ENCODE measurements around the gene SIGLEC10. TPM values are rescaled to one million over a fixed set of nuclear protein-coding genes. Genes with fewer than 3 reads are reported as not detected.

Gene SIGLEC10
- total and polyA plus RNA-seq, 2 experiments from 2014 or later, result 0.47 TPM; not detected in 1

DNA sequence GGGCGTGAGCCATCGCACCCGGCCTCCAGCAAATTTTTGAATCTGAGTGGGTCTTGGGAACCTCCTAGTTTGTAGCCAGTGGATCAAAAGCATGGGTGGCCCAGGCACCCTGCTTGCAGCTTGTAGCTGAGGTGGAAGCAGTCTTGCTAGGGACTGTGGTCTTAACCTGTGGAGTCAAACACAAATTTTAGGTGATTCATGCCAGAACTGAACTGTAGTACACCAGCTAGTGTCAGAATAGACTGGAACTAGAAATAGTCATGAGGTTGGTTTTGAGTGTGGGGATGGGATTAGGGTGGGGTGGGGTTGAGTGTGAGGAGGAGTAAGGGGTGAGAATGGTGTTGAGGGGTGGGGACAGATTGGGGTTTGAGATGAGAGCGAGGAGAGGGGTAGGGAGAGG, 35.4 kb downstream of the SIGLEC10 start:
- Histone ChIP-seq H3K27me3 (ENCODE audit: insufficient read depth) (no peaks in the 10 kb centered on the region), H2AFZ (no peak overlapping the region), H3K9me2 (ENCODE audit: insufficient read depth) (no peaks in the 10 kb centered on the region), H3F3A (replicated peaks; ENCODE audit: low read depth) (no peaks in the 10 kb centered on the region), H3K4me3 (no peak overlapping the region), H4K20me1 (replicated peaks; ENCODE audit: insufficient read depth) (no peaks in the 10 kb centered on the region), H3K27ac (ENCODE audit: low read depth) (no peak overlapping the region), H3K36me3 (ENCODE audit: insufficient read depth) (peaks cover 5% of the 10 kb centered on the region; the same call in 1 of the 2 replicates), H3K4me2 (no peak overlapping the region), H3K79me2 (replicated peaks; ENCODE audit: insufficient read depth) (no peaks in the 10 kb centered on the region), H3K4me1 (ENCODE audit: insufficient read depth) (no peaks in the 10 kb centered on the region)
- Mint-ChIP-seq H3K4me3 (no peak overlapping the region), H3K36me3 (ENCODE audit: low read depth) (peaks cover 12% of the 10 kb centered on the region; the same call in 2 of the 3 replicates), H3K27ac (no peak overlapping the region), H3K4me1 (no peaks in the 10 kb centered on the region), H3K27me3 (ENCODE audit: insufficient read depth, low read depth, poor library complexity) (peaks cover 3% of the 10 kb centered on the region), H3K9me3 (peaks cover 28% of the 10 kb centered on the region)
- DNase-seq (ENCODE audit: low spot score) (no peak), ATAC-seq (no peak)
- TF ChIP-seq STAT1 (IDR thresholded peaks at IDR 0.05; ENCODE audit: unreplicated experiment) (no peak), ZNF331 (CRISPR knock-in tag; IDR thresholded peaks at IDR 0.05; ENCODE audit: low read depth) (no peak), NANOG (IDR thresholded peaks at IDR 0.05; ENCODE audit: borderline replicate concordance) (no peak)

GRCh38 chr19:51380379-51380778, 37.1 kb downstream of the SIGLEC10 start:
- peaks cover 5% of the 10 kb centered on the region; the same call in 1 of the 2 replicates for H3K36me3 ChIP-seq (ENCODE audit: insufficient read depth)
- Mint-ChIP-seq H3K9me3 (peaks cover 28% of the 10 kb centered on the region), H3K4me3 (no peak overlapping the region), H3K4me1 (no peaks in the 10 kb centered on the region), H3K36me3 (ENCODE audit: low read depth) (peaks cover 12% of the 10 kb centered on the region; the same call in 2 of the 3 replicates), H3K27me3 (ENCODE audit: insufficient read depth, low read depth, poor library complexity) (peaks cover 3% of the 10 kb centered on the region), H3K27ac (no peak overlapping the region)
- no peak overlapping the region for H3K4me2 ChIP-seq
- H3K79me2 ChIP-seq (replicated peaks; ENCODE audit: insufficient read depth), result no peaks in the 10 kb centered on the region
- DNase-seq (ENCODE audit: low spot score), result no peak
- TF ChIP-seq EZH2phosphoT487 (IDR thresholded peaks at IDR 0.05; ENCODE audit: unreplicated experiment), result no peak
- no peak overlapping the region for H2AFZ ChIP-seq
- H3K27ac ChIP-seq (ENCODE audit: low read depth), result no peak overlapping the region
- H3K4me3 ChIP-seq, result no peak overlapping the region
- H3F3A ChIP-seq (replicated peaks; ENCODE audit: low read depth), result no peaks in the 10 kb centered on the region
- no peaks in the 10 kb centered on the region for H3K4me1 ChIP-seq (ENCODE audit: insufficient read depth)
- no peaks in the 10 kb centered on the region for H3K9me2 ChIP-seq (ENCODE audit: insufficient read depth)
- H4K20me1 ChIP-seq (replicated peaks; ENCODE audit: insufficient read depth), result no peaks in the 10 kb centered on the region
- no peaks in the 10 kb centered on the region for H3K27me3 ChIP-seq (ENCODE audit: insufficient read depth)
- no peak for ATAC-seq

- H3K27me3 Mint-ChIP-seq (ENCODE audit: insufficient read depth, low read depth, poor library complexity), result peaks cover 8% of the 10 kb centered on the region
- H3K36me3 Mint-ChIP-seq (ENCODE audit: low read depth), result peaks cover 9% of the 10 kb centered on the region; the same call in 2 of the 3 replicates
- peaks cover 24% of the 10 kb centered on the region for H3K9me3 Mint-ChIP-seq
- Histone ChIP-seq H2AFZ (no peak overlapping the region), H3K4me2 (no peak overlapping the region), H3F3A (replicated peaks; ENCODE audit: low read depth) (no peaks in the 10 kb centered on the region), H3K4me1 (ENCODE audit: insufficient read depth) (no peaks in the 10 kb centered on the region), H4K20me1 (replicated peaks; ENCODE audit: insufficient read depth) (no peaks in the 10 kb centered on the region), H3K27ac (ENCODE audit: low read depth) (no peak overlapping the region), H3K27me3 (ENCODE audit: insufficient read depth) (no peaks in the 10 kb centered on the region), H3K79me2 (replicated peaks; ENCODE audit: insufficient read depth) (no peaks in the 10 kb centered on the region), H3K4me3 (no peak overlapping the region), H3K36me3 (ENCODE audit: insufficient read depth) (peaks cover 5% of the 10 kb centered on the region; the same call in 1 of the 2 replicates), H3K9me2 (ENCODE audit: insufficient read depth) (0 out of 2 replicates have a peak, but pooled peaks cover 2% of the 10 kb centered on the region)
- no peaks in the 10 kb centered on the region for H3K4me1 Mint-ChIP-seq
- H3K4me3 Mint-ChIP-seq, result no peak overlapping the region
- ATAC-seq (no peak), DNase-seq (ENCODE audit: low spot score) (no peak)
- H3K27ac Mint-ChIP-seq, result no peak overlapping the region
- TF ChIP-seq, protein P1, sequence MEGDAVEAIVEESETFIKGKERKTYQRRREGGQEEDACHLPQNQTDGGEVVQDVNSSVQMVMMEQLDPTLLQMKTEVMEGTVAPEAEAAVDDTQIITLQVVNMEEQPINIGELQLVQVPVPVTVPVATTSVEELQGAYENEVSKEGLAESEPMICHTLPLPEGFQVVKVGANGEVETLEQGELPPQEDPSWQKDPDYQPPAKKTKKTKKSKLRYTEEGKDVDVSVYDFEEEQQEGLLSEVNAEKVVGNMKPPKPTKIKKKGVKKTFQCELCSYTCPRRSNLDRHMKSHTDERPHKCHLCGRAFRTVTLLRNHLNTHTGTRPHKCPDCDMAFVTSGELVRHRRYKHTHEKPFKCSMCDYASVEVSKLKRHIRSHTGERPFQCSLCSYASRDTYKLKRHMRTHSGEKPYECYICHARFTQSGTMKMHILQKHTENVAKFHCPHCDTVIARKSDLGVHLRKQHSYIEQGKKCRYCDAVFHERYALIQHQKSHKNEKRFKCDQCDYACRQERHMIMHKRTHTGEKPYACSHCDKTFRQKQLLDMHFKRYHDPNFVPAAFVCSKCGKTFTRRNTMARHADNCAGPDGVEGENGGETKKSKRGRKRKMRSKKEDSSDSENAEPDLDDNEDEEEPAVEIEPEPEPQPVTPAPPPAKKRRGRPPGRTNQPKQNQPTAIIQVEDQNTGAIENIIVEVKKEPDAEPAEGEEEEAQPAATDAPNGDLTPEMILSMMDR (conservative IDR thresholded peaks at IDR 0.05; ENCODE audit: low read depth in 2 of 2), result no peak
- no peak for TF ChIP-seq STAT1 (IDR thresholded peaks at IDR 0.05; ENCODE audit: unreplicated experiment)
- TF ChIP-seq NANOG (IDR thresholded peaks at IDR 0.05; ENCODE audit: borderline replicate concordance), result no peak
- no peak for TF ChIP-seq ZNF331 (CRISPR knock-in tag; IDR thresholded peaks at IDR 0.05; ENCODE audit: low read depth)
- no peak for TF ChIP-seq EZH2 (IDR thresholded peaks at IDR 0.05; ENCODE audit: low read depth, unreplicated experiment)
- TF ChIP-seq, protein P2, sequence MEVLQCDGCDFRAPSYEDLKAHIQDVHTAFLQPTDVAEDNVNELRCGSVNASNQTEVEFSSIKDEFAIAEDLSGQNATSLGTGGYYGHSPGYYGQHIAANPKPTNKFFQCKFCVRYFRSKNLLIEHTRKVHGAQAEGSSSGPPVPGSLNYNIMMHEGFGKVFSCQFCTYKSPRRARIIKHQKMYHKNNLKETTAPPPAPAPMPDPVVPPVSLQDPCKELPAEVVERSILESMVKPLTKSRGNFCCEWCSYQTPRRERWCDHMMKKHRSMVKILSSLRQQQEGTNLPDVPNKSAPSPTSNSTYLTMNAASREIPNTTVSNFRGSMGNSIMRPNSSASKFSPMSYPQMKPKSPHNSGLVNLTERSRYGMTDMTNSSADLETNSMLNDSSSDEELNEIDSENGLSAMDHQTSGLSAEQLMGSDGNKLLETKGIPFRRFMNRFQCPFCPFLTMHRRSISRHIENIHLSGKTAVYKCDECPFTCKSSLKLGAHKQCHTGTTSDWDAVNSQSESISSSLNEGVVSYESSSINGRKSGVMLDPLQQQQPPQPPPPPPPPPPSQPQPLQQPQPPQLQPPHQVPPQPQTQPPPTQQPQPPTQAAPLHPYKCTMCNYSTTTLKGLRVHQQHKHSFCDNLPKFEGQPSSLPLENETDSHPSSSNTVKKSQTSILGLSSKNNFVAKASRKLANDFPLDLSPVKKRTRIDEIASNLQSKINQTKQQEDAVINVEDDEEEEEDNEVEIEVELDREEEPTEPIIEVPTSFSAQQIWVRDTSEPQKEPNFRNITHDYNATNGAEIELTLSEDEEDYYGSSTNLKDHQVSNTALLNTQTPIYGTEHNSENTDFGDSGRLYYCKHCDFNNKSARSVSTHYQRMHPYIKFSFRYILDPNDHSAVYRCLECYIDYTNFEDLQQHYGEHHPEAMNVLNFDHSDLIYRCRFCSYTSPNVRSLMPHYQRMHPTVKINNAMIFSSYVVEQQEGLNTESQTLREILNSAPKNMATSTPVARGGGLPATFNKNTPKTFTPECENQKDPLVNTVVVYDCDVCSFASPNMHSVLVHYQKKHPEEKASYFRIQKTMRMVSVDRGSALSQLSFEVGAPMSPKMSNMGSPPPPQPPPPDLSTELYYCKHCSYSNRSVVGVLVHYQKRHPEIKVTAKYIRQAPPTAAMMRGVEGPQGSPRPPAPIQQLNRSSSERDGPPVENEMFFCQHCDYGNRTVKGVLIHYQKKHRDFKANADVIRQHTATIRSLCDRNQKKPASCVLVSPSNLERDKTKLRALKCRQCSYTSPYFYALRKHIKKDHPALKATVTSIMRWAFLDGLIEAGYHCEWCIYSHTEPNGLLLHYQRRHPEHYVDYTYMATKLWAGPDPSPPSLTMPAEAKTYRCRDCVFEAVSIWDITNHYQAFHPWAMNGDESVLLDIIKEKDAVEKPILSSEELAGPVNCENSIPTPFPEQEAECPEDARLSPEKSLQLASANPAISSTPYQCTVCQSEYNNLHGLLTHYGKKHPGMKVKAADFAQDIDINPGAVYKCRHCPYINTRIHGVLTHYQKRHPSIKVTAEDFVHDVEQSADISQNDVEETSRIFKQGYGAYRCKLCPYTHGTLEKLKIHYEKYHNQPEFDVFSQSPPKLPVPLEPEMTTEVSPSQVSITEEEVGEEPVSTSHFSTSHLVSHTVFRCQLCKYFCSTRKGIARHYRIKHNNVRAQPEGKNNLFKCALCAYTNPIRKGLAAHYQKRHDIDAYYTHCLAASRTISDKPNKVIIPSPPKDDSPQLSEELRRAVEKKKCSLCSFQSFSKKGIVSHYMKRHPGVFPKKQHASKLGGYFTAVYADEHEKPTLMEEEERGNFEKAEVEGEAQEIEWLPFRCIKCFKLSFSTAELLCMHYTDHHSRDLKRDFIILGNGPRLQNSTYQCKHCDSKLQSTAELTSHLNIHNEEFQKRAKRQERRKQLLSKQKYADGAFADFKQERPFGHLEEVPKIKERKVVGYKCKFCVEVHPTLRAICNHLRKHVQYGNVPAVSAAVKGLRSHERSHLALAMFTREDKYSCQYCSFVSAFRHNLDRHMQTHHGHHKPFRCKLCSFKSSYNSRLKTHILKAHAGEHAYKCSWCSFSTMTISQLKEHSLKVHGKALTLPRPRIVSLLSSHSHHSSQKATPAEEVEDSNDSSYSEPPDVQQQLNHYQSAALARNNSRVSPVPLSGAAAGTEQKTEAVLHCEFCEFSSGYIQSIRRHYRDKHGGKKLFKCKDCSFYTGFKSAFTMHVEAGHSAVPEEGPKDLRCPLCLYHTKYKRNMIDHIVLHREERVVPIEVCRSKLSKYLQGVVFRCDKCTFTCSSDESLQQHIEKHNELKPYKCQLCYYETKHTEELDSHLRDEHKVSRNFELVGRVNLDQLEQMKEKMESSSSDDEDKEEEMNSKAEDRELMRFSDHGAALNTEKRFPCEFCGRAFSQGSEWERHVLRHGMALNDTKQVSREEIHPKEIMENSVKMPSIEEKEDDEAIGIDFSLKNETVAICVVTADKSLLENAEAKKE (CRISPR knock-in tag; IDR thresholded peaks at IDR 0.05), result no peak
Measured at GRCh38 chr19:51377422-51377821, 40.0 kb downstream of the SIGLEC10 start.
